MCF 10A (cell line): Measurements from ENCODE around the gene CSF2. TPM values are rescaled to one million over a fixed set of nuclear protein-coding genes. Genes with fewer than 3 reads are reported as not detected.

Source experiments
- BruUV-seq: library from RNA; stranded (reverse); fragments of 400-500 nt; replicated peaks from 2 replicates; lab custom pipeline; 2021; lab: Mats Ljungman, UMichigan
- CTCF ChIA-PET: fragments of 300-600 bp; sonication (Branson Sonifier 250); formaldehyde crosslinking; extraction: SDS; loops from one replicate; lab custom pipeline; 2021; ENCODE audit warnings: antibody characterized with exemption, inconsistent platforms; lab: Yijun Ruan, JAX
- POLR2A ChIA-PET: fragments of 300-600, 350-650 bp; sonication (Branson Sonifier 250); formaldehyde crosslinking; extraction: SDS; loops from one replicate; lab custom pipeline; 2020; ENCODE audit warnings: antibody characterized with exemption, inconsistent platforms; lab: Yijun Ruan, JAX
- DNase-seq: peaks from one replicate; pipeline ENCODE4 v3.0.0-alpha.2; 2018; ENCODE audit not compliant: unreplicated experiment
- H3K27ac Mint-ChIP-seq: one replicate; pipeline ENCODE4 v1.8.0; 2022; ENCODE audit warnings: mild to moderate bottlenecking, low read depth, mixed read lengths; ENCODE audit not compliant: unreplicated experiment
- H3K27me3 Mint-ChIP-seq: one replicate; pipeline ENCODE4 v1.8.0; 2022; ENCODE audit warnings: mixed read lengths; ENCODE audit not compliant: insufficient read depth, unreplicated experiment
- H3K36me3 Mint-ChIP-seq: one replicate; pipeline ENCODE4 v1.8.0; 2022; ENCODE audit warnings: mild to moderate bottlenecking, moderate library complexity, mixed read lengths; ENCODE audit not compliant: insufficient read depth, unreplicated experiment
- H3K4me1 Mint-ChIP-seq: one replicate; pipeline ENCODE4 v1.8.0; 2022; ENCODE audit warnings: mixed read lengths; ENCODE audit not compliant: insufficient read depth, unreplicated experiment
- H3K4me3 Mint-ChIP-seq: one replicate; pipeline ENCODE4 v1.8.0; 2022; ENCODE audit warnings: mild to moderate bottlenecking, moderate library complexity, mixed read lengths; ENCODE audit not compliant: unreplicated experiment
- H3K9me3 Mint-ChIP-seq: one replicate; pipeline ENCODE4 v1.8.0; 2022; ENCODE audit warnings: mixed read lengths; ENCODE audit not compliant: unreplicated experiment
- intact Hi-C: fragments of 100-400 bp; cut with micrococcal nuclease; formaldehyde crosslinking; loops from 2 replicates; pipeline ENCODE4 v1.14.1; 2022
- total RNA-seq: library from RNA; stranded (reverse); gene quantifications from 2 replicates; pipeline ENCODE4 v1.2.3, GENCODE V29; 2022
- TF ChIP-seq, protein P1 (sequence below): fragments of 200-600 bp; IDR thresholded peaks from one replicate; pipeline ENCODE4 v1.8.0; 2022; ENCODE audit warnings: antibody characterized with exemption, mild to moderate bottlenecking; ENCODE audit not compliant: unreplicated experiment

Gene CSF2
- total RNA-seq, 1 experiment from 2014 or later, result not detected

DNA sequence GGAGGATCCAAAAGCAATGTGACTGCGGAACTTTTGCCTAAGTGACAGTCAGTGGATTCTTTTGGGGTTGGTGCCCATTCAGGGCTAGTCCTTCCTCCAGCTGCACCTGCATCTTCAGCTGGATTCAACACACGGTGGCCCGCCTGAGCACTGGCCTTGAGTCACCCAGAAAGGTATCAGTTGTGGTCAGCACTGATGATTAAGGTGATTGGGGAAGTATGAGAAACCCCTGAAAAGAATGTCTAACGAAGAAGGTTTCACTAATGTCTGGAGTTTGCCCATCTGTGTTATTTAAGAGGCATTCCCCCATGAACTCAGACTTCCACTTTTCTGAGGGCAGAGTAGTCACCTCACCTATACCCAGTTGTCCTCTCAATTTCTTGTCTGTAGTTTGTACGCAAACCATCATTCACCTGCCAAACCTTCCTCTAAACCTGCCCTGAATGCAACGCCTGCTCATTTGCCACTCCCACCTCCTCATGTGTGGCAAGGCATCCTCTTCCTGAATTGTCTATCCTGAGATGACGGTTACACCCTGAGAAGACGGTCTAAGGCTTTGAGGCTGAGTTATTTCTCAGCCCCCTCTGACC lies 27.2 kb downstream of the CSF2 start:
- CTCF ChIA-PET, result no interaction called here
- no peaks in the 10 kb centered on the region for H3K36me3 Mint-ChIP-seq
- no peak for DNase-seq

DNA sequence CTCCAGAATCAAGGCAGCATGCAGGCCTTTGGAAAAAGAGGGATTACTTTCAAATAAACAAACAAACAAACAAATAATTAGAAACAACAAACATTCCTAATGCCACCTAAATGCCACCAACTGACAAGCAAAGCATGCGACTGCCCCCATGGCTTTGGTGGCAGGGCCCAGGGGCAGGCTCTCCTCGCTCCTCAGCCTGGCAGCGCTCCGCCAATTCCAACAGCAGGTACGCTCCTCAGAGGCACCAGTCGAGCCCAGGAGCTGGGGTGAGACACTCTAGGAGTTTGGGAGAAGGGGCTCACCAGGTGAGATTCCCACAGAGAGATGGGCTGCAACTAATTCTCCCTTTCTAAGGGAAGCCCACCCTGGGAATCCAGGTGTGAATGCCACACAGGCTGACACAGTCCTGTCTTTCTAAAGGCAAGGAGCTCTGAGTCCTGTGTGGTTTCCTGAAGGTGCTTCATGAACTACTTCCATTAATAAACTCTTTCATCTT lies 27.8 kb downstream of the CSF2 start:
- Mint-ChIP-seq H3K27me3 (no peaks in the 10 kb centered on the region), H3K4me1 (peaks cover 28% of the 10 kb centered on the region), H3K27ac (no peak overlapping the region), H3K9me3 (no peaks in the 10 kb centered on the region), H3K4me3 (no peak overlapping the region), H3K36me3 (no peaks in the 10 kb centered on the region)
- no TSS peak for BruUV-seq
- POLR2A ChIA-PET, result interaction anchor here (0.9 to 1.5 kb wide), 2 partner anchors 9 to 29 kb away, joined by 3 to 5 read pairs; no protein-coding TSS in a partner anchor
- CTCF ChIA-PET, result no interaction called here
- intact Hi-C loops, result no loop called here
- TF ChIP-seq, protein P1, sequence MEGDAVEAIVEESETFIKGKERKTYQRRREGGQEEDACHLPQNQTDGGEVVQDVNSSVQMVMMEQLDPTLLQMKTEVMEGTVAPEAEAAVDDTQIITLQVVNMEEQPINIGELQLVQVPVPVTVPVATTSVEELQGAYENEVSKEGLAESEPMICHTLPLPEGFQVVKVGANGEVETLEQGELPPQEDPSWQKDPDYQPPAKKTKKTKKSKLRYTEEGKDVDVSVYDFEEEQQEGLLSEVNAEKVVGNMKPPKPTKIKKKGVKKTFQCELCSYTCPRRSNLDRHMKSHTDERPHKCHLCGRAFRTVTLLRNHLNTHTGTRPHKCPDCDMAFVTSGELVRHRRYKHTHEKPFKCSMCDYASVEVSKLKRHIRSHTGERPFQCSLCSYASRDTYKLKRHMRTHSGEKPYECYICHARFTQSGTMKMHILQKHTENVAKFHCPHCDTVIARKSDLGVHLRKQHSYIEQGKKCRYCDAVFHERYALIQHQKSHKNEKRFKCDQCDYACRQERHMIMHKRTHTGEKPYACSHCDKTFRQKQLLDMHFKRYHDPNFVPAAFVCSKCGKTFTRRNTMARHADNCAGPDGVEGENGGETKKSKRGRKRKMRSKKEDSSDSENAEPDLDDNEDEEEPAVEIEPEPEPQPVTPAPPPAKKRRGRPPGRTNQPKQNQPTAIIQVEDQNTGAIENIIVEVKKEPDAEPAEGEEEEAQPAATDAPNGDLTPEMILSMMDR, result no peak
- no peak for DNase-seq

More for the DNA sequence above, 27.2 kb downstream of the CSF2 start:
- TF ChIP-seq, protein P1, result no peak
- no peak overlapping the region for H3K27ac Mint-ChIP-seq
- no peaks in the 10 kb centered on the region for H3K27me3 Mint-ChIP-seq
- no peaks in the 10 kb centered on the region for H3K9me3 Mint-ChIP-seq
- intact Hi-C loops, result no loop called here
- H3K4me3 Mint-ChIP-seq, result no peak overlapping the region
- H3K4me1 Mint-ChIP-seq, result peaks cover 30% of the 10 kb centered on the region
- POLR2A ChIA-PET, result no interaction called here
- no TSS peak for BruUV-seq

DNA sequence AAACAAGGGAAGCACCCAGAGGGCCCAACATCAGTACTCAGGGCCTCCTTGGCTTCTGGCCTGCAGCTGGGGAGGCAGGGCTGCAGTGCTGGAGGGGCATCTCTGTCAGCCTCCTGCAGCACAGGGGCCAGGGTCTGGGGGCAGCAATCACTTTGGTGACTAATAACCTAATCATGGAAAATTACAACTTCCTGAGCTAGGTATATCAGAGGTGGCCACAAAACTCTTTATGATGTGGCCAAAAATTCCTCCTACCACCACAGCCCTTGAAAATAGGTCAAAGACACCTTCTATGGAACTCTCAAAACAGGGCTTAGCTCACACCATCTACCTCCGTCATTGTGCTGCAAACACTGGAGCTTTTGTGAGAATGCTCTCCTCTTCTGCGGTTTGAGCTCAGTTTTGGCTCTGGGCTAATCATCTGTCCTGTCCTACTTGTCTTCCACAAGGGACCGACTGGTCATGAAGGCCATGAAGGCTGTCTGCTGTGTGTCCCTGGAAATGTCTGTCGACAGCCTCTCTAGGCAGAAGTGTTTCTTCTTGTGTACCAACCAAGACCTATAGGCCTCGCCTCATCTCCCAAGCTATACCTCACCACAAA lies 28.6 kb downstream of the CSF2 start:
- Mint-ChIP-seq H3K36me3 (no peaks in the 10 kb centered on the region), H3K9me3 (no peaks in the 10 kb centered on the region), H3K27me3 (no peaks in the 10 kb centered on the region), H3K4me1 (peaks cover 28% of the 10 kb centered on the region), H3K4me3 (no peak overlapping the region), H3K27ac (peak overlapping the region; percentile 90)
- TF ChIP-seq, protein P1, result no peak
- ChIA-PET POLR2A (interaction anchor here (0.9 to 1.5 kb wide), 2 partner anchors 9 to 30 kb away, joined by 3 to 5 read pairs; no protein-coding TSS in a partner anchor), CTCF (interaction anchor here (0.6 to 1.0 kb wide), 4 partner anchors 11 to 330 kb away, joined by 3 to 7 read pairs (median 3); no protein-coding TSS in a partner anchor)
- no peak for DNase-seq
- intact Hi-C loops, result loop anchor here (2.0 kb wide), 2 partner anchors 35 to 37 kb away; no protein-coding TSS in a partner anchor
- no TSS peak for BruUV-seq

DNA sequence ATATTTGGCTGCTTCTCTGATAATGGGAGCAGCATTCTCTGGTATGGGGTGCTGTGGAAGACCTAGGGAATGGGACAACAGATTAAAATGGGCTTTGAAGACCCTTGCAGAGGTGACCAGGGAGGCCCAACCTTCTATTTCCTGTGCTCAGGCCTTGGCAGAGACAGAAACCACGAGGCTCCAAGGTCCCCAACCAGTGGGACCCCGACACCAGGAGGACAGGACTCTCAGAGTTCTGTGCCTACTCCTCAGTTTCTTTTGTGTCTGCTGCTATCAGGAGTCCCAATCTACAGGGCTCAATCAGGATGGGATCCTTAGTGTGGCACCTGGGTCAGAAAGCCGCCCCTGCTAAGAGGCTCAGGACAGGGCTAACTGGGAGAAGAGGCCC lies 29.3 kb downstream of the CSF2 start:
- H3K9me3 Mint-ChIP-seq, result no peaks in the 10 kb centered on the region

More for the DNA sequence above, 29.3 kb downstream of the CSF2 start:
- ChIA-PET POLR2A (interaction anchor here (0.8 to 1.1 kb wide), 2 partner anchors 9 to 11 kb away, joined by 5 to 7 read pairs; no protein-coding TSS in a partner anchor), CTCF (interaction anchor here (0.6 to 1.7 kb wide), 3 partner anchors 11 to 78 kb away, joined by 3 to 6 read pairs (median 3); no protein-coding TSS in a partner anchor)
- DNase-seq, result no peak
- intact Hi-C loops, result loop anchor here (1.0 to 2.0 kb wide), 3 partner anchors 17 to 38 kb away; no protein-coding TSS in a partner anchor
- H3K4me1 Mint-ChIP-seq, result peaks cover 28% of the 10 kb centered on the region
- no peaks in the 10 kb centered on the region for H3K36me3 Mint-ChIP-seq
- TF ChIP-seq, protein P1, result no peak
- H3K27me3 Mint-ChIP-seq, result no peaks in the 10 kb centered on the region
- peak overlapping the region; percentile 90 for H3K27ac Mint-ChIP-seq
- H3K4me3 Mint-ChIP-seq, result no peak overlapping the region
- no TSS peak for BruUV-seq
